Epidermal melanocyte (primary cell): ENCODE measurements around the gene MIGA2.
"Not testable (repeated sequence)": the region's sequence is repeated elsewhere in the genome, so short reads cannot be mapped to it uniquely, and the experiment has no call there.

Experiments
- DNase-seq: peaks from one replicate; pipeline ENCODE4 v3.0.0; 2011; ENCODE audit warnings: low spot score; ENCODE audit not compliant: insufficient read length

The MIGA2 gene

GRCh38 chr9:129036241-129036922 is at the start of gene MIGA2:
Gene MIGA2 (plus strand): TSS chr9:129036626. CDS start chr9:129040595, 3,969 bp downstream.
- peak; percentile 100 for DNase-seq

- no peak for DNase-seq
Measured at GRCh38 chr9:128986671-128987070, 49.8 kb upstream of the MIGA2 start.

- no peak for DNase-seq
Measured at GRCh38 chr9:128987805-128988204, 48.6 kb upstream of the MIGA2 start.

GRCh38 chr9:128992995-128993394 is 43.4 kb upstream of the MIGA2 start:
- DNase-seq, result no peak

- no peak for DNase-seq
Measured at GRCh38 chr9:128995791-128996190, 40.6 kb upstream of the MIGA2 start.

- DNase-seq, result no peak
Measured at GRCh38 chr9:128998462-128998861, 38.0 kb upstream of the MIGA2 start.

GRCh38 chr9:128999581-129000206 is 36.7 kb upstream of the MIGA2 start:
- DNase-seq, result no peak

GRCh38 chr9:129001504-129002325 is 34.7 kb upstream of the MIGA2 start:
- DNase-seq, result no peak

- no peak for DNase-seq
Measured at GRCh38 chr9:129002992-129003391, 33.4 kb upstream of the MIGA2 start.

- DNase-seq, result not testable (repeated sequence)
Measured at GRCh38 chr9:129004173-129004572, 32.3 kb upstream of the MIGA2 start.

GRCh38 chr9:129005336-129005997 is 31.0 kb upstream of the MIGA2 start:
- DNase-seq, result no peak

GRCh38 chr9:129006328-129007034 is 29.9 kb upstream of the MIGA2 start:
- peak; percentile 79 for DNase-seq

- no peak for DNase-seq
Measured at GRCh38 chr9:129007035-129007765, 29.2 kb upstream of the MIGA2 start.

GRCh38 chr9:129007766-129008468 is 28.5 kb upstream of the MIGA2 start:
- no peak for DNase-seq

GRCh38 chr9:129008469-129008965 is 27.9 kb upstream of the MIGA2 start:
- DNase-seq, result no peak

- no peak for DNase-seq
Measured at GRCh38 chr9:129008986-129009583, 27.3 kb upstream of the MIGA2 start.

- no peak for DNase-seq
Measured at GRCh38 chr9:129009584-129010141, 26.8 kb upstream of the MIGA2 start.

GRCh38 chr9:129010267-129010975 is 26.0 kb upstream of the MIGA2 start:
- no peak for DNase-seq
